Midbrain (tissue), 1 donor: Measurements from ENCODE around the gene PTPRN2.

ENCODE experiments used
- DNase-seq: peaks from one replicate; lab custom pipeline; 2025; lab: John Stamatoyannopoulos, UW

PTPRN2 gene

GRCh38 chr7:158134824-158135223, 452.8 kb downstream of the PTPRN2 start:
- DNase-seq = no peak

- no peak for DNase-seq
These were observed 453.9 kb downstream of the PTPRN2 start for GRCh38 chr7:158133515-158134271.

- no peak for DNase-seq
These were observed 454.6 kb downstream of the PTPRN2 start for GRCh38 chr7:158133057-158133456.

GRCh38 chr7:158130023-158130409, 457.6 kb downstream of the PTPRN2 start:
- DNase-seq = no peak

GRCh38 chr7:158129037-158130022, 458.3 kb downstream of the PTPRN2 start:
- no peak for DNase-seq

GRCh38 chr7:158128572-158128971, 459.1 kb downstream of the PTPRN2 start:
- DNase-seq = no peak

- no peak for DNase-seq
These were observed 460.4 kb downstream of the PTPRN2 start for GRCh38 chr7:158127241-158127640.

- no peak for DNase-seq
These were observed 461.0 kb downstream of the PTPRN2 start for GRCh38 chr7:158126661-158127060.

GRCh38 chr7:158125721-158126120, 461.9 kb downstream of the PTPRN2 start:
- no peak for DNase-seq

- no peak for DNase-seq
These were observed 462.5 kb downstream of the PTPRN2 start for GRCh38 chr7:158125091-158125490.

GRCh38 chr7:158124671-158125079, 462.9 kb downstream of the PTPRN2 start:
- DNase-seq = no peak

- no peak for DNase-seq
These were observed 463.9 kb downstream of the PTPRN2 start for GRCh38 chr7:158123753-158124152.

GRCh38 chr7:158123214-158123613, 464.4 kb downstream of the PTPRN2 start:
- no peak for DNase-seq

- no peak for DNase-seq
These were observed 466.1 kb downstream of the PTPRN2 start for GRCh38 chr7:158121441-158122045.

- DNase-seq = no peak
These were observed 466.9 kb downstream of the PTPRN2 start for GRCh38 chr7:158120716-158121115.

- no peak for DNase-seq
These were observed 467.3 kb downstream of the PTPRN2 start for GRCh38 chr7:158120316-158120715.

GRCh38 chr7:158117341-158118222, 470.0 kb downstream of the PTPRN2 start:
- no peak for DNase-seq

GRCh38 chr7:158116235-158116634, 471.4 kb downstream of the PTPRN2 start:
- DNase-seq = no peak

- no peak for DNase-seq
These were observed 473.4 kb downstream of the PTPRN2 start for GRCh38 chr7:158114056-158114850.

- no peak for DNase-seq
These were observed 474.1 kb downstream of the PTPRN2 start for GRCh38 chr7:158113321-158114025.
